Stomach (tissue), 4 donors: ENCODE results near the gene CDH15.

Experiments
- EP300 ChIP-seq: sonication (generic); formaldehyde crosslinking; IDR thresholded peaks from one replicate; pipeline ENCODE4 v1.6.1; 2017; ENCODE audit warnings: antibody characterized with exemption
- POLR2A ChIP-seq, 4 donors: fragments of 450-650 bp; IDR thresholded peaks; one replicate each; pipeline ENCODE4 v1.6.1; 2016; ENCODE audit warnings: antibody characterized with exemption in 4 of 4, control low read depth in 2 of 4, mild to moderate bottlenecking in 1 of 4, moderate library complexity in 1 of 4
- TF ChIP-seq, protein P1 (sequence below), 7 experiments: fragments of 450-650 bp in 4 of 7; fragments of 200-600 bp in 3 of 7; sonication (generic) in 3 of 7; IDR thresholded peaks; one replicate each; pipeline ENCODE4 v1.5.1; 2016 to 2019; ENCODE audit warnings: antibody characterized with exemption in 7 of 7, control low read depth in 2 of 7, mild to moderate bottlenecking in 1 of 7

DNA sequence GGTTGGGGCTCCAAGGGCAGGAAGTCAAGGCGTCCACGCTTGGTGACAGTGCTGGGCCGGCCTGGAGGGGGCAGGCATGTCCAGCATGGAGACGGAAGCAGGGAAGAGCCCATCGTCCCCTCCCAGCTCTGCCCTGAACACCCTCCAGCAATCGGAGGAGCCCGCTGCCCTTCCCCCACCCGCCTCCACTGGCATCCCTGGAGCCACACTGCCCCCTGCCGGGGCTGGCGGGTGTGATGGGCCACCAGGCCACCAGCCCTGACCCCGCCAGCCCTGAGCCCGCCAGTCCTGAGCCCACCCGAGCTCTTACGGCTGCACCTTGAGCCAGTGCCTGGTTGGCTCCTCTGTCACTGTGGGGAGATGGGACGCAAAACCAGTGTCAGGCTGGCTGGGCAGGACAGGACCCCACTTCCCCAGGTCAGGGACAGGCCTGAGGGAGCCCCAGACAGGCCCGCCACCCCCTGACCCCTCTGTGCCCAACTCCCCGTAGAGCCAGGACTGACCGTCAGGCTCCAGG is 4.1 kb upstream of the CDH15 start:
- no peak for TF ChIP-seq POLR2A (IDR thresholded peaks at IDR 0.05)
- TF ChIP-seq, protein P1, sequence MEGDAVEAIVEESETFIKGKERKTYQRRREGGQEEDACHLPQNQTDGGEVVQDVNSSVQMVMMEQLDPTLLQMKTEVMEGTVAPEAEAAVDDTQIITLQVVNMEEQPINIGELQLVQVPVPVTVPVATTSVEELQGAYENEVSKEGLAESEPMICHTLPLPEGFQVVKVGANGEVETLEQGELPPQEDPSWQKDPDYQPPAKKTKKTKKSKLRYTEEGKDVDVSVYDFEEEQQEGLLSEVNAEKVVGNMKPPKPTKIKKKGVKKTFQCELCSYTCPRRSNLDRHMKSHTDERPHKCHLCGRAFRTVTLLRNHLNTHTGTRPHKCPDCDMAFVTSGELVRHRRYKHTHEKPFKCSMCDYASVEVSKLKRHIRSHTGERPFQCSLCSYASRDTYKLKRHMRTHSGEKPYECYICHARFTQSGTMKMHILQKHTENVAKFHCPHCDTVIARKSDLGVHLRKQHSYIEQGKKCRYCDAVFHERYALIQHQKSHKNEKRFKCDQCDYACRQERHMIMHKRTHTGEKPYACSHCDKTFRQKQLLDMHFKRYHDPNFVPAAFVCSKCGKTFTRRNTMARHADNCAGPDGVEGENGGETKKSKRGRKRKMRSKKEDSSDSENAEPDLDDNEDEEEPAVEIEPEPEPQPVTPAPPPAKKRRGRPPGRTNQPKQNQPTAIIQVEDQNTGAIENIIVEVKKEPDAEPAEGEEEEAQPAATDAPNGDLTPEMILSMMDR (IDR thresholded peaks at IDR 0.05): peak in 5 of 7 experiments; percentile 60 to 93 (median 88)
- no peak for TF ChIP-seq EP300
